Measurements from ENCODE around the gene ARHGAP40.

DNA sequence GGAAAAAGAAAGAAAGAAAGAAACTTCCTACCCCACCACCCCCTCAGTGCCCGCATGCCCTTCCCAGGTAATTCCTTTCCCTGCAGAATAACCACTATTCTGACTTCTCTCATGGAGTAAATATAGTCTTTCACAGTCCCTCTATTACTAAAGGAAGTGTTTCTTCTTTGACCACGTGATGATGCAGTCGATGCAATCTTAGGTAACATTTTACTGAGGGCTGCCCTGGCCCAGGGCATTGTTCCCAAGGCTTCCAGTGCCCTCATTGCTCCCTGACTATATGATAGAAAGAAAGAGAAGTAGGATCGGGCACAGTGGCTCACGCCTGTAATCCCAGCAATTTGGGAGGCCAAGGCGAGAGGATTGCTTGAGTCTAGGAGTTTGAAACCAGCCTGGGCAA lies 29.1 kb downstream of the ARHGAP40 start:
- TF ChIP-seq POLR2AphosphoS5 (IDR thresholded peaks at IDR 0.05; ENCODE audit: low read depth, low read length) (no peak), SIN3A (IDR thresholded peaks at IDR 0.05; ENCODE audit: borderline replicate concordance, insufficient read depth, low read length) (no peak), TAF1 (IDR thresholded peaks at IDR 0.05; ENCODE audit: borderline replicate concordance, insufficient read depth, low read length) (no peak)
